WTC11 (cell line): ENCODE data around the gene TNFRSF19.

Experiments
- ATF2 ChIP-seq: sonication (generic); formaldehyde crosslinking; IDR thresholded peaks from 2 replicates; pipeline ENCODE4 v1.8.1; 2022; ENCODE audit warnings: low read depth, missing genetic modification reagents, borderline replicate concordance
- CREB1 ChIP-seq: sonication (generic); formaldehyde crosslinking; IDR thresholded peaks from 2 replicates; pipeline ENCODE4 v1.8.0; 2023; ENCODE audit warnings: mild to moderate bottlenecking, missing genetic modification reagents
- E2F4 ChIP-seq: sonication (generic); formaldehyde crosslinking; IDR thresholded peaks from 2 replicates; pipeline ENCODE4 v1.8.1; 2022; ENCODE audit warnings: low read depth, mild to moderate bottlenecking, moderate library complexity, missing genetic modification reagents, borderline replicate concordance
- ETV6 ChIP-seq: sonication (generic); formaldehyde crosslinking; IDR thresholded peaks from 2 replicates; pipeline ENCODE4 v1.8.1; 2022; ENCODE audit warnings: mild to moderate bottlenecking, missing genetic modification reagents
- HMGXB4 ChIP-seq: sonication (generic); formaldehyde crosslinking; IDR thresholded peaks from 2 replicates; pipeline ENCODE4 v1.8.1; 2023; ENCODE audit warnings: mild to moderate bottlenecking, moderate library complexity, missing genetic modification reagents
- NFE2L1 ChIP-seq: sonication (generic); formaldehyde crosslinking; IDR thresholded peaks from 2 replicates; pipeline ENCODE4 v1.8.1; 2023; ENCODE audit warnings: missing genetic modification reagents
- USF2 ChIP-seq: sonication (generic); formaldehyde crosslinking; IDR thresholded peaks from 2 replicates; pipeline ENCODE4 v1.8.1; 2023; ENCODE audit warnings: mild to moderate bottlenecking, missing genetic modification reagents, moderate library complexity
- ZNF121 ChIP-seq: sonication (generic); formaldehyde crosslinking; IDR thresholded peaks from 2 replicates; pipeline ENCODE4 v1.8.0; 2023; ENCODE audit warnings: missing genetic modification reagents
- ZNF423 ChIP-seq: fragments of 250-450 bp; sonication (Bioruptor Pico); IDR thresholded peaks from 2 replicates; pipeline ENCODE4 v2.1.2; 2022; ENCODE audit warnings: mild to moderate bottlenecking, moderate library complexity
- TF ChIP-seq, protein P1 (sequence below): fragments of 200-600 bp; IDR thresholded peaks from 2 replicates; pipeline ENCODE4 v1.8.0; 2022; ENCODE audit warnings: antibody characterized with exemption
- TF ChIP-seq, protein P2 (sequence below): fragments of 250-450 bp; sonication (Bioruptor Pico); IDR thresholded peaks from 2 replicates; pipeline ENCODE4 v1.9.0; 2021; ENCODE audit warnings: moderate library complexity, mild to moderate bottlenecking, inconsistent platforms, borderline replicate concordance

- TF ChIP-seq, protein P1, sequence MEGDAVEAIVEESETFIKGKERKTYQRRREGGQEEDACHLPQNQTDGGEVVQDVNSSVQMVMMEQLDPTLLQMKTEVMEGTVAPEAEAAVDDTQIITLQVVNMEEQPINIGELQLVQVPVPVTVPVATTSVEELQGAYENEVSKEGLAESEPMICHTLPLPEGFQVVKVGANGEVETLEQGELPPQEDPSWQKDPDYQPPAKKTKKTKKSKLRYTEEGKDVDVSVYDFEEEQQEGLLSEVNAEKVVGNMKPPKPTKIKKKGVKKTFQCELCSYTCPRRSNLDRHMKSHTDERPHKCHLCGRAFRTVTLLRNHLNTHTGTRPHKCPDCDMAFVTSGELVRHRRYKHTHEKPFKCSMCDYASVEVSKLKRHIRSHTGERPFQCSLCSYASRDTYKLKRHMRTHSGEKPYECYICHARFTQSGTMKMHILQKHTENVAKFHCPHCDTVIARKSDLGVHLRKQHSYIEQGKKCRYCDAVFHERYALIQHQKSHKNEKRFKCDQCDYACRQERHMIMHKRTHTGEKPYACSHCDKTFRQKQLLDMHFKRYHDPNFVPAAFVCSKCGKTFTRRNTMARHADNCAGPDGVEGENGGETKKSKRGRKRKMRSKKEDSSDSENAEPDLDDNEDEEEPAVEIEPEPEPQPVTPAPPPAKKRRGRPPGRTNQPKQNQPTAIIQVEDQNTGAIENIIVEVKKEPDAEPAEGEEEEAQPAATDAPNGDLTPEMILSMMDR: no peak
- TF ChIP-seq CREB1 (CRISPR knock-in tag): no peak
- no peak for TF ChIP-seq ATF2
- TF ChIP-seq, protein P2, sequence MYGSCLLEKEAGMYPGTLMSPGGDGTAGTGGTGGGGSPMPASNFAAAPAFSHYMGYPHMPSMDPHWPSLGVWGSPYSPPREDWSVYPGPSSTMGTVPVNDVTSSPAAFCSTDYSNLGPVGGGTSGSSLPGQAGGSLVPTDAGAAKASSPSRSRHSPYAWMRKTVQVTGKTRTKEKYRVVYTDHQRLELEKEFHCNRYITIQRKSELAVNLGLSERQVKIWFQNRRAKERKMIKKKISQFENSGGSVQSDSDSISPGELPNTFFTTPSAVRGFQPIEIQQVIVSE: no peak
- TF ChIP-seq ZNF121: no peak
- TF ChIP-seq NFE2L1: no peak
- no peak for TF ChIP-seq HMGXB4 (CRISPR knock-in tag)
- no peak for TF ChIP-seq USF2 (CRISPR knock-in tag)
- TF ChIP-seq E2F4 (CRISPR knock-in tag): no peak
- no peak for TF ChIP-seq ETV6
- TF ChIP-seq ZNF423 (CRISPR knock-in tag): no peak
Measured at GRCh38 chr13:23673867-23674605, 103.8 kb downstream of the TNFRSF19 start.
